HPDE6-E6E7 (cell line): Measurements from ENCODE around the gene ETF1.
"Not testable (repeated sequence)": the region's sequence is repeated elsewhere in the genome, so short reads cannot be mapped to it uniquely, and the experiment has no call there.

Experiments
- DNase-seq: peaks from one replicate; pipeline ENCODE4 v3.0.0; 2011; ENCODE audit warnings: missing footprints; ENCODE audit errors: extremely low spot score

Gene ETF1

DNA sequence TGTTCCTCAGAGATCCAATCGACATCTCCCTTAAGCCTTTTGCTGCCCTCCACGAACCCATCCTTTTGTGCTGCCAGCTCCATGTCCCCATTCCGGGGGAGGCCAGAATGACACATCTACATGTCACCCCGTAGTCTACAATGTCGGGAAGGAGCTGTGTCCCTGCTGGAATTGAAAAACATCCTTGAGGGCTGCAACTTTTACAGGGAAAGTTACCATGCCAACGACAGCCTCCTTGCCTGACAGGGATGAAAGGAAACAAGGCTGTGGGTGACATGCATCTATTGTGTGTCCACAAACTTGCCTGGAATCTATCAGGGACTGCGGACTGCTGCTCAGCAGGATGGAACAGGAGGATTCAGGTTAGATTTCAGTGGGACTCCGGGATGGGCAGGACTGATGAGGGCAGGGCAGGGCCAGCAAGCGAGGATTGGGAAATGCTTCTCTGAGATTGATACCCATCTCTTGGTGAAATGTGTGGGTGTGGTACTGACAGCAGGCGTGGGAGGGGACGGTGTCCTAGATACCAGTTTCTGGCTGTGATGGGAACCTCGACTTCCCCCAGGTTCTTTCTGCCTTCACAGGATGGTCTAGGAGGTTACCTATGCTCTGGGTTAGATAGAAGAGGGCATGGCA is 52.3 kb downstream of the ETF1 start:
- DNase-seq, result no peak

DNA sequence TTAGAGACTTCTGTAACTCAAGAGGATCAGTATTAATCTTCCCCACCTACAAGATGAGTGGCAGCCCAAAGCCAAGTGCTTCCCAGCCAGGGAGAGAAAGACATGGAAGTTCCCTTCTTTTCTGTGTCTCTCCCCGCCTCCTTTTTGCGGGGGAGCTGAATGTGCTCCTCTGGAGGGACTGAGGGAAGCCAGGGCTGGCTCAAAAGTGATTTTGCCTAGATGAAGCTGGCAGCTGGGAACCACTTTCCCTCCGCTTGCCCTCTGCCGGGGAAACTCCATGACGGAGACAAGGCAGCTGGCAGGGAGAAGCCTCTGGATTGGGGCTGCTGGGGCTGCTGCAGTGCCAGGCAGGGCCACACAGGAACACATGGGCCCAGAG is 53.4 kb downstream of the ETF1 start:
- DNase-seq, result no peak

DNA sequence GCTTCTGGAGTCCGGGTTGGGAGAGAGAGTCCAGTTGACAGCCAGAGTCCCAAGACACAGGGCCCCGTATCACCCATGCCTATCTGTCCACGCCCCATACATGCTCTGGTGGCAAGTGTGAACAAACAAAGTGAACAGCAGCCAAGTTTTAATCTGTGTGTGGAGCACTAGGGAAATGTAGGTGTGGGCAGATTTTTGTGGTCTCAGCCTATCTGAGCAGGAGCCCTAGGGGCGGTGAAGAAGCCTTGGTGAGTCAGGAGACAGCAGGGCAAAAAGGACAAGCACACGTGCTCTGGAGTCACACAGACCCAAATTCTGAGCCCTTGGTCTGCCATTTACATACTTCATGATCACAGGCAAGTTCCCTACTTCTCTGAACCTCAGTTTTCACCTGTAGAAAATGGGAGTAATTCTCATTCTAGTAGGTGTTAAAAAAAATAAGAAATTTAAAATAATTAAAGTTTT is 54.5 kb downstream of the ETF1 start:
- peak; percentile 66 for DNase-seq

DNA sequence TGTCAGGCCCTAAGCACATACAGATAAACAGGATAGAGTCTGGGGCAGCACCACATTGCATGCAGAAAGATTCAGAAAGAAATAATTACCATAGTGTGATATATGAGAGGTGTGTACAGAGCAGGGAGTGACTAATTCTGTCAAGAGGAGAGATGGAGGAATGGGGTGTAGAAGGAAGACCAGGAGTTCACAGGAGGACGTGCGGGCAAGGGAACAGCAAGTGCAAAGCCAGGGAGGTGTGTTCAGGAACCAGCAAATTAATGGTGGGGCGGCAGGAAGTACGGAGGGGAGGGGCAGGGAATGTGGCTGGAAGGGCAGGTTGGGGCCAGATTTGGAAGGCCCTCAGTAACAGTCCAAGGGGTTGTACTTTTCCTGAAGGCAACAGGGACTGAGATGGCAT is 60.4 kb downstream of the ETF1 start:
- no peak for DNase-seq

DNA sequence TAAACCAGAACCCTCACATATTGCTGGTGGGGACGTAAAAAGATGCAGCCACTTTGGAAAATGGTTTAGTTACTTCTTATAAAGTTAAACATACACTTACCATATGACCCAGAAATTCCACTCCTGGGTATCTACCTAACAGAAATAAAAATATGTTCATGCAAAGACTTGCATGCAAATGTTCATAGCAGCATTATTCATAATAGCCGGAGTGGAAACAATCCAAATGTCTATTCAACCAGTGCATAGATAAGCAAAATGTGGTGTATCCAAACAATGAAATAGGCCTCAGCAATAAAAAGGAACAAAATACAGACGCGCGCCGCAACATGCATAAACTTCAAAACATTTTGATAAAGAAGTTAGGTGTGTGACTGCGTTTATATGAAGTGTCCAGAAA is 66.1 kb downstream of the ETF1 start:
- DNase-seq, result no peak

DNA sequence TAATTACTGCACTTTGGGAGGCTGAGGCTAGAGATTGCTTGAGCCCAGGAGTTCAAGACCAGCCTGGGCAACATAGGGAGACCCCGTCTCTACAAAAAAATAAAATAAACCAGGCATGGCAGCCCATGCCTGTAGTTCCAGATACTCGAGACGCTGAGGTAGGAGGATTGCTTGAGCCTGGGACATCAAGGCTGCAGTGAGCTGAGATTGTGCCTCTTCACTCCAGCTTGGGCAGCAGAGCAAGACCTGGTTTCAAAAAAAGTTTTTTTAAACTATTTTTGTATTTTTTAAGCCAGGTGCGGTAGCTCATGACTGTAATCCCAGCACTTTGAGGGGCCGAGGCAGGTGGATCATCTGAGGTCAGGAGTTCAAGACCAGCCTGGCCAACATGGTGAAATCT is 69.9 kb downstream of the ETF1 start:
- not testable (repeated sequence) for DNase-seq

DNA sequence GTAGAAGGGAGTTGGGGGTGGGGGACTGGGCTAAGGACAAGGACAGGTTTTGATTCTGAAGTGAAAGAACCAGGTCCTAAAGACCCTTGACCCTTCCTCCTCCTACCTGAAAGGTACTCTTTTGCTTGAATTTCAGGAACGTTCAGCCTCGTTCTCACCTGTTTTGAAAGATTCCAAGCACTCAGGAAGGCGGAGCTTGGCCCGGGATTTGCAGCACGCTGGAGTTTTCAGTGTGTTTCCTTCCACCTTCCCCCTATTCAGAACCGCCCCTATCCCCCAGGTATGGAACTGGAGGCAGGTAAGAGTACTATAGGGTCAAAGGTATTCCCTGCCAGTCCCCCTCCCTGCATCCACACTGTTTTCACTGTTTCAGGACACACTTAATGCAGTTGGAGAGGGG is 70.7 kb downstream of the ETF1 start:
- DNase-seq, result no peak

DNA sequence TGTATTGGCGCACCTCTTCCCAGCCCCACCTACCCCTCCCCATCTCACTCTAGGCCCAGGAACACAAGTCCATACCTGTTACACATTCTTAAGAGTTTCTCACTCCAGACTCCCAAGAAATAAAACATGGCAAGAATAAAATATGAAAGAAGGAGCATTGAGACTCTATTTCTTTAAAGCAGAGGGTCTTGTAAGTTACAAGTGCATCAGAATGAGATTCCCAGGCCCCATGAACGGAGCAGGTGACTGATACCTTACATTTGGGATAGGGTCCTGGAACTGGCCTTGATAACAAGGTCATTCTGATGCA is 72.0 kb downstream of the ETF1 start:
- DNase-seq, result no peak

DNA sequence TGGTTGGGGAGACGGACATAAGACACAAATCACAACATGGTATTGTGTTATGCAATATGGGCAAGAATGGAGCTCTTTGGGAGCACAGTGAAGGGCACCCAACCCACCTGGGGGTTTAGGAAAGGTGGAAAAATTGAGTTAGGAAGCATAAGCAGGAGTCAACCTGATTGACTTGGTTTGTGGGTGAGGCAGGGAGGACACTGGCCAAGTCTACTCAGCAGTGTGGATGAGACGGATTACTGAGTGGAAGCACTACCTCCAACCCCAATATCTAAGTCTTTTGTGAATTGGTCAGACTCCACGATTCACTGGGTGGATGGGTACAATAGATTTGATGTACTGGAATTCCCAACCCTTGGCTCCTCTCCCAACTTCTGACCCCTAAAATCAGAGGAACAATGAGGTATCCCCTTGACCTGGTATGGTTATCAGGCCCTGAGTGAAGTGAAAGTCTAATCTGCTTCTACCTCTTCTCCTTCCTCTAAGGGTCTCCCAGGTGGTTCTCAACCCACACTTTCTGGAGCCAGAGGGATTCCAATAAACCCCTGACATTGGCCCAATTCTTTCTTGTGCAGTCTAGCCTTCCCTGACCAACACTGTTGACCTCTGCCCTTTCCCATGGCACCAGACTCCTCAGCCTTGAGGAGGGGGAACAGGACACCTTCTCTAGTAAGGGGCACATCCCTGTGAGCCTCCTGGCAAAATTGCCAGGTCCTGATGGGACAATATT is 72.5 kb downstream of the ETF1 start:
- DNase-seq, result no peak

DNA sequence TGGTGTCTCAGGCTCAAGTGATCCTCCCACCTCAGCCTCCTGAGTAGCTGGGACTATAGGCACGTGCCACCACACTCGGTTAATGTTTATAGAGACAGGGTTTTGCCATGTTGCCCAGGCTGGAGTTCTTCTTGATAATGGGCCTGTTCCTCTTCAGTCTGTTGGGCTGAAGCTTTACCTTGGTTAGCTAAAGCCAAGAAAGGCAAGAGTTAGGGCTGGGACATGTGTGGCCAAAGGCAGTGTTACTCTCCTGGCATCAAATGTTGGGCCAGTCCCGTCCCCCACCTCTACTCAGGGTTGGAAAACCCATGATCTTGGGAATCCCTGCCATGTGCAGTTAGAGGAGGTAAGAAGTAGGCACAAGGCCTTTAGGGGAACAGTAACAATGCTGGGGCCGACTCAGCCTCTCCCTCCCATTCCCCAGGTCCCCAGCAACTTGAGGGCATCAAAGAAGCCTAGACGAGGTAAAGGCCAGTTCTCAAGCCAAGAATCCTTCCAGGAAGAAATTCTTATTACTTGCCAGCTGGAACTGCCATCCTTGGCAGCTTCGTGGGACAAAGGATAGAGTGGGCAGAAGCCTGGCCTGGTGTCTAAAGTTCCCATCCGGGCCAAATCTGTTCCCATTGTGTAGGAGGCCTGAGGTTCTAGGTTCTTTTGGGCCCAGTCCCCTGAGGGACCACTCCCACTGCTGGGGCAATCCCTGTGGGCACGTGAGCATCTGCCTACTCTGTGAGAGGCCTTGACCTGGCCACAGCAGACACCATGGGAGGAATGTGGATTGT is 73.3 kb downstream of the ETF1 start:
- DNase-seq, result no peak

DNA sequence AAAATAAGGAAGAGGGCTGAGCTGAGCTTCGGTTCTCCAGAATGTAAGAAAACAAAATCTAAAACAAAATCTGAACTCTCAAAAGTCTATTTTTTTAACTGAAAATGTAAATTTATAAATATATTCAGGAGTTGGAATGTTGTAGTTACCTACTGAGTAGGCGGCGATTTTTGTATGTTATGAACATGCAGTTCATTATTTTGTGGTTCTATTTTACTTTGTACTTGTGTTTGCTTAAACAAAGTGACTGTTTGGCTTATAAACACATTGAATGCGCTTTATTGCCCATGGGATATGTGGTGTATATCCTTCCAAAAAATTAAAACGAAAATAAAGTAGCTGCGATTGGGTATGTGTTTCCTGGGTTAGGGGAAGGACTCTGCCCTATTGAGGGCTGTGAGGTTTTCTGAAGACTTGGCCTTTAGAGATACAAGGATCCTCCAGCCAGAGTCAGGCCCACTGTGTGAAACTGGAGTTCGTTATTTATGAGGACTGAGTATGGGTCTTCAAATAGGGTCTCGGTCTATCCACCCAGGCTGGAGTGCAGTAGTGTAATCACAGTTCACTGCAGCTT is 74.0 kb downstream of the ETF1 start:
- no peak for DNase-seq

DNA sequence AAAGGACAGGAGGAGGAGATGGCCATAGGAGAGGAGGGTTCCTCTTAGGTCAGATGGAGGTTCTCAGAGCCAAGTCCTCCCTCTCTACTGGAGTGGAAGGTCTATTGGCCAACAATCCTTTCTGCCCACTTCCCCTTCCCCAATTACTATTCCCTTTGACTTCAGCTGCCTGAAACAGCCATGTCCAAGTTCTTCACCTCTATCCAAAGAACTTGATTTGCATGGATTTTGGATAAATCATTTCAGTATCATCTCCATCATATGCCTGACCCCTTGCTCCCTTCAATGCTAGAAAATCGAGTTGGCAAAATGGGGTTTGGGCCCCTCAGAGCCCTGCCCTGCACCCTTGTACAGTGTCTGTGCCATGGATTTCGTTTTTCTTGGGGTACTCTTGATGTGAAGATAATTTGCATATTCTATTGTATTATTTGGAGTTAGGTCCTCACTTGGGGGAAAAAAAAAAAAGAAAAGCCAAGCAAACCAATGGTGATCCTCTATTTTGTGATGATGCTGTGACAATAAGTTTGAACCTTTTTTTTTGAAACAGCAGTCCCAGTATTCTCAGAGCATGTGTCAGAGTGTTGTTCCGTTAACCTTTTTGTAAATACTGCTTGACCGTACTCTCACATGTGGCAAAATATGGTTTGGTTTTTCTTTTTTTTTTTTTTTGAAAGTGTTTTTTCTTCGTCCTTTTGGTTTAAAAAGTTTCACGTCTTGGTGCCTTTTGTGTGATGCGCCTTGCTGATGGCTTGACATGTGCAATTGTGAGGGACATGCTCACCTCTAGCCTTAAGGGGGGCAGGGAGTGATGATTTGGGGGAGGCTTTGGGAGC is 74.7 kb downstream of the ETF1 start:
- no peak for DNase-seq

DNA sequence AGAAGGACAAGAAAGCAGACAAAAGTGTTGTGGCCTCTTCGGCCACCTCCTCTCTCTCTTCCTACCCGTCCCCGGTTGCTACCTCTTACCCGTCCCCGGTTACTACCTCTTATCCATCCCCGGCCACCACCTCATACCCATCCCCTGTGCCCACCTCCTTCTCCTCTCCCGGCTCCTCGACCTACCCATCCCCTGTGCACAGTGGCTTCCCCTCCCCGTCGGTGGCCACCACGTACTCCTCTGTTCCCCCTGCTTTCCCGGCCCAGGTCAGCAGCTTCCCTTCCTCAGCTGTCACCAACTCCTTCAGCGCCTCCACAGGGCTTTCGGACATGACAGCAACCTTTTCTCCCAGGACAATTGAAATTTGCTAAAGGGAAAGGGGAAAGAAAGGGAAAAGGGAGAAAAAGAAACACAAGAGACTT is 75.3 kb downstream of the ETF1 start:
- no peak for DNase-seq

DNA sequence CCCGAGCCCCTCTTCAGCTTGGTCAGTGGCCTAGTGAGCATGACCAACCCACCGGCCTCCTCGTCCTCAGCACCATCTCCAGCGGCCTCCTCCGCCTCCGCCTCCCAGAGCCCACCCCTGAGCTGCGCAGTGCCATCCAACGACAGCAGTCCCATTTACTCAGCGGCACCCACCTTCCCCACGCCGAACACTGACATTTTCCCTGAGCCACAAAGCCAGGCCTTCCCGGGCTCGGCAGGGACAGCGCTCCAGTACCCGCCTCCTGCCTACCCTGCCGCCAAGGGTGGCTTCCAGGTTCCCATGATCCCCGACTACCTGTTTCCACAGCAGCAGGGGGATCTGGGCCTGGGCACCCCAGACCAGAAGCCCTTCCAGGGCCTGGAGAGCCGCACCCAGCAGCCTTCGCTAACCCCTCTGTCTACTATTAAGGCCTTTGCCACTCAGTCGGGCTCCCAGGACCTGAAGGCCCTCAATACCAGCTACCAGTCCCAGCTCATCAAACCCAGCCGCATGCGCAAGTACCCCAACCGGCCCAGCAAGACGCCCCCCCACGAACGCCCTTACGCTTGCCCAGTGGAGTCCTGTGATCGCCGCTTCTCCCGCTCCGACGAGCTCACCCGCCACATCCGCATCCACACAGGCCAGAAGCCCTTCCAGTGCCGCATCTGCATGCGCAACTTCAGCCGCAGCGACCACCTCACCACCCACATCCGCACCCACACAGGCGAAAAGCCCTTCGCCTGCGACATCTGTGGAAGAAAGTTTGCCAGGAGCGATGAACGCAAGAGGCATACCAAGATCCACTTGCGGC is 75.9 kb downstream of the ETF1 start:
- DNase-seq, result no peak

DNA sequence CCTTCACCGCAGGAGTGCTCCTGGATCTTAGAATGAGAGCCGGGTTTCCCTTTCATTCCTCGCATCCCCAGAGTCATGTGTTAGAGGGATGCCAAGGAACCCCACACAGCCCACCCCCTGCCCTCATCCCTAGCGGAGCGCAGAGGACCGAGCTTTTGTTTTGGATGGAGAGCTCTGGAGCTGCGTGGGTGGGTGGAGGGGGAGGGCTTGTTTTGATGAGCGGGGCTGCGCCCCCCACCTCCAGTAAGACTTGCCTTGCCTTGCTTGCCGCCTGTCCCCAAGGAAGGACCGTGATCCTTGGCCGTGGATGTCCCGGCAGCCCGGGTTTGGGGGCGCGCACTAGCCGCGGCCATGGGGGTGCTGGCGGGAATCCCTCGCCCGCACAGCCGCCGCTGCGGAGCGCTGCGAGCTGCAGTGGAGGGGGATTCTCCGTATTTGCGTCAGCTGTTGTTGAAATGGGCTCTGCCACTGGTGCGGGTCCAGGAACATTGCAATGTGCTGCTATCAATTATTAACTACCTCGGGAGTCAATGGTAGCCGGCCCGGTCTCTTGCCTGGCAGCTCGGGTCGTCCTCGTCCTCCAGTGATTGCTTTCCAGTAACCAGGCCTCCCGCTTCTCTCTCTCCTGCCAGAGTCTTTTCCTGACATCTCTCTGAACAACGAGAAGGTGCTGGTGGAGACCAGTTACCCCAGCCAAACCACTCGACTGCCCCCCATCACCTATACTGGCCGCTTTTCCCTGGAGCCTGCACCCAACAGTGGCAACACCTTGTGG is 76.7 kb downstream of the ETF1 start:
- DNase-seq, result no peak

DNA sequence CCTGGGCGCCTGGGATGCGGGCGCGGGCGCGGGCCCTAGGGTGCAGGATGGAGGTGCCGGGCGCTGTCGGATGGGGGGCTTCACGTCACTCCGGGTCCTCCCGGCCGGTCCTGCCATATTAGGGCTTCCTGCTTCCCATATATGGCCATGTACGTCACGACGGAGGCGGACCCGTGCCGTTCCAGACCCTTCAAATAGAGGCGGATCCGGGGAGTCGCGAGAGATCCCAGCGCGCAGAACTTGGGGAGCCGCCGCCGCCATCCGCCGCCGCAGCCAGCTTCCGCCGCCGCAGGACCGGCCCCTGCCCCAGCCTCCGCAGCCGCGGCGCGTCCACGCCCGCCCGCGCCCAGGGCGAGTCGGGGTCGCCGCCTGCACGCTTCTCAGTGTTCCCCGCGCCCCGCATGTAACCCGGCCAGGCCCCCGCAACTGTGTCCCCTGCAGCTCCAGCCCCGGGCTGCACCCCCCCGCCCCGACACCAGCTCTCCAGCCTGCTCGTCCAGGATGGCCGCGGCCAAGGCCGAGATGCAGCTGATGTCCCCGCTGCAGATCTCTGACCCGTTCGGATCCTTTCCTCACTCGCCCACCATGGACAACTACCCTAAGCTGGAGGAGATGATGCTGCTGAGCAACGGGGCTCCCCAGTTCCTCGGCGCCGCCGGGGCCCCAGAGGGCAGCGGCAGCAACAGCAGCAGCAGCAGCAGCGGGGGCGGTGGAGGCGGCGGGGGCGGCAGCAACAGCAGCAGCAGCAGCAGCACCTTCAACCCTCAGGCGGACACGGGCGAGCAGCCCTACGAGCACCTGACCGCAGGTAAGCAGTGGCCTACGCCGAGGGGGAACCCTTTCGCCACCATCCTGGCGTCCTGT is 77.5 kb downstream of the ETF1 start, which contains the start of gene EGR1:
Gene EGR1 (plus strand): TSS at position 219 of the 864 bp plus-strand sequence. CDS start 283 bp downstream, at position 502.
- peak; percentile 73 for DNase-seq

DNA sequence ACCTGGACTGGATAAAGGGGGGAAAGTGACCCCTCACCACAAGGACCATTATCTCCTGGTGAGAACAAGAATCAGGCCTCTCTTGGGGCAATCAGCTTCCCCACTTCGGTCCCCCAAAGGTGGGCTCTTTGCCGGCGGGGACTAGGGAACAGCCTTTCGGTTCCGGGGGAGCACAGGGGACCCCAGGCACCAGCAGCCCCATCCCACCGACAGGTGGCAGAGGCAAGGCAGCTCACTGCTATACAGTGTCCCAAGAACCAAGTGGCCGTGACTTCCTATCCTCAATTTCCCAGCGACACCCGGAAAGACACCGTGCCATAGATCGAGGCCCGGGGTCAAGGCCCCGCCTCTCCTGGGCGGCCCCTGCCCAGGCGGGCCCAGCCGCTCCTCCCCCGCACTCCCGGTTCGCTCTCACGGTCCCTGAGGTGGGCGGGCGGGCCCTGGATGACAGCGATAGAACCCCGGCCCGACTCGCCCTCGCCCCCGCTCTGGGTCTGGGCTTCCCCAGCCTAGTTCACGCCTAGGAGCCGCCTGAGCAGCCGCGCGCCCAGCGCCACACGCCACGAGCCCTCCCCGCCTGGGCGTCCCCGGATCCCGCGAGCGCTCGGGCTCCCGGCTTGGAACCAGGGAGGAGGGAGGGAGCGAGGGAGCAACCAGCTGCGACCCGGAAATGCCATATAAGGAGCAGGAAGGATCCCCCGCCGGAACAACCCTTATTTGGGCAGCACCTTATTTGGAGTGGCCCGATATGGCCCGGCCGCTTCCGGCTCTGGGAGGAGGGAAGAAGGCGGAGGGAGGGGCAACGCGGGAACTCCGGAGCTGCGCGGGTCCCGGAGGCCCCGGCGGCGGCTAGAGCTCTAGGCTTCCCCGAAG is 78.4 kb downstream of the ETF1 start:
- DNase-seq, result peak; percentile 88

DNA sequence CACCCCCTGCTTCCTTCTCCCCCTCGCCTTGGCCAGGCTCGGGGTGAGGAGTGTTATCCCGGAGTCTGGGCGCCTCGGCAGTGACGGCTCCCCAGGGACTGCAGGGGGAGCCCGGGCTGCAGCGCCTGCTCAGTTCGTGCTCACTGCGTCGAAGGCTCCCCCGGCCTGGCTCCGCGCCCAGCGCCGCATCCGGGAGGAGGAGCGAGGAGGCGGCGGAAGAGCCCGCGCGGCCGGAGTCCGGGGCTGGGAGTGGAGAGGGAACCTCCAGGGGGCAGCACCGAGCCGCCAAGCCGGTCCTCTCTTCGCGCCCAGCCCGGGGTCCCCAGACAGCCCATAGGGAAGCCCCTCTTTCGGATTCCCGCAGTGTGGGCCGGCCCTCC is 79.0 kb downstream of the ETF1 start:
- peak; percentile 94 for DNase-seq
